OCI-LY7 (cell line): ENCODE data around the gene WWOX. TPM values are rescaled to one million over a fixed set of nuclear protein-coding genes. Genes with fewer than 3 reads are reported as not detected.

ENCODE experiments used
- BruUV-seq: library from RNA; stranded (reverse); fragments of 400-500 nt; replicated peaks from 2 replicates; lab custom pipeline; 2021; lab: Mats Ljungman, UMichigan
- CTCF ChIA-PET: fragments of 300-600 bp; sonication (Branson Sonifier 250); formaldehyde crosslinking; loops from one replicate; lab custom pipeline; 2022; ENCODE audit warnings: antibody characterized with exemption; ENCODE audit not compliant: unreplicated experiment; lab: Charles Lee
- POLR2A ChIA-PET: fragments of 300-600 bp; sonication (Branson Sonifier 250); formaldehyde crosslinking; loops from one replicate; lab custom pipeline; 2022; ENCODE audit warnings: antibody characterized with exemption; lab: Charles Lee
- DNase-seq: peaks from one replicate; pipeline ENCODE4 v3.0.0-alpha.2; 2015; ENCODE audit warnings: low spot score
- H2AFZ ChIP-seq: fragments of 200-600 bp; sonication (generic), shearing (Covaris generic); 2 replicates; pipeline ENCODE4 v1.6.1; 2014; ENCODE audit warnings: mild to moderate bottlenecking, antibody characterized with exemption, low read length, moderate library complexity
- H3K27ac ChIP-seq: fragments of 200-600 bp; sonication (generic); 2 replicates; pipeline ENCODE4 v1.5.1; 2014; ENCODE audit warnings: mixed run types, low read depth, mild to moderate bottlenecking, moderate library complexity, low read length, inconsistent platforms; ENCODE audit not compliant: poor library complexity, severe bottlenecking
- H3K36me3 ChIP-seq: fragments of 200-600 bp; sonication (generic); 2 replicates; pipeline ENCODE4 v1.6.1; 2014; ENCODE audit warnings: mild to moderate bottlenecking, antibody characterized with exemption, low read length, moderate library complexity, mixed read lengths; ENCODE audit not compliant: insufficient read depth
- H3K4me1 ChIP-seq: fragments of 200-600 bp; sonication (generic); 2 replicates; pipeline ENCODE4 v1.5.1; 2014; ENCODE audit warnings: mild to moderate bottlenecking, low read length; ENCODE audit not compliant: insufficient read depth, poor library complexity, severe bottlenecking
- H3K4me2 ChIP-seq: fragments of 200-600 bp; sonication (generic); 2 replicates; pipeline ENCODE4 v1.6.1; 2014; ENCODE audit warnings: mild to moderate bottlenecking, low read length
- H3K4me3 ChIP-seq: fragments of 200-600 bp; sonication (generic); 2 replicates; pipeline ENCODE4 v1.5.1; 2014; ENCODE audit warnings: mild to moderate bottlenecking, low read depth, low read length; ENCODE audit not compliant: poor library complexity, severe bottlenecking
- H3K79me2 ChIP-seq: fragments of 200-600 bp; sonication (generic); 2 replicates; pipeline ENCODE4 v1.6.1; 2016; ENCODE audit warnings: low read depth, mild to moderate bottlenecking, low read length, moderate library complexity, mixed read lengths; ENCODE audit not compliant: insufficient read depth
- H3K9me2 ChIP-seq: fragments of 200-600 bp; sonication (generic); 2 replicates; pipeline ENCODE4 v1.6.1; 2016; ENCODE audit warnings: mild to moderate bottlenecking, low read length, mixed read lengths; ENCODE audit not compliant: insufficient read depth
- H3K9me3 ChIP-seq: fragments of 200-600 bp; sonication (generic); 2 replicates; pipeline ENCODE4 v1.6.1; 2014; ENCODE audit warnings: mild to moderate bottlenecking, mixed run types, low read length, mixed read lengths
- H4K20me1 ChIP-seq: fragments of 200-600 bp; sonication (generic); 2 replicates; pipeline ENCODE4 v1.6.1; 2014; ENCODE audit warnings: mild to moderate bottlenecking, antibody characterized with exemption, low read length, moderate library complexity, mixed read lengths; ENCODE audit not compliant: insufficient read depth
- CTCF ChIP-seq: fragments of 200-600 bp; sonication (generic); conservative IDR thresholded peaks from 2 replicates; pipeline ENCODE4 v1.5.1; 2014; ENCODE audit warnings: mild to moderate bottlenecking, antibody characterized with exemption, low read length, moderate library complexity, mixed read lengths
- EZH2phosphoT487 ChIP-seq: fragments of 200-600 bp; sonication (generic); IDR thresholded peaks from 2 replicates; pipeline ENCODE4 v1.6.1; 2018; ENCODE audit warnings: low read depth, borderline replicate concordance, mild to moderate bottlenecking, mixed run types, antibody characterized with exemption, low read length, moderate library complexity, mixed read lengths
- intact Hi-C: fragments of 100-400 bp; cut with micrococcal nuclease; formaldehyde crosslinking; loops from one replicate; pipeline ENCODE4 v1.10.0; 2022; ENCODE audit not compliant: unreplicated experiment
- total RNA-seq, 2 experiments: library from RNA; depleted of rRNA in 1 of 2; stranded (reverse); fragments of >200 nt in 1 of 2; shearing (Covaris generic) in 1 of 2; gene quantifications; 2 replicates each; pipeline ENCODE4 v1.2.3, GENCODE V29; 2014 to 2022

WWOX gene
- total RNA-seq, 2 experiments from 2014 or later = 40.2 to 47.6 TPM

GRCh38 chr16:78209951-78210661 lies 110.7 kb downstream of the WWOX start:
- ChIA-PET CTCF (no interaction called here), POLR2A (interaction anchor here (0.6 kb wide), 1 partner anchor 1170 kb away, joined by 3 read pairs; no protein-coding TSS in a partner anchor)
- no peaks in the 10 kb centered on the region for H4K20me1 ChIP-seq
- DNase-seq = no peak
- no peaks in the 10 kb centered on the region for H3K9me2 ChIP-seq
- no peak overlapping the region for H3K4me3 ChIP-seq
- no peaks in the 10 kb centered on the region for H3K4me1 ChIP-seq
- H3K27ac ChIP-seq = no peak overlapping the region
- no peaks in the 10 kb centered on the region for H3K79me2 ChIP-seq
- no peak for TF ChIP-seq EZH2phosphoT487
- no peak for TF ChIP-seq CTCF
- H2AFZ ChIP-seq = no peak overlapping the region
- intact Hi-C loops = no loop called here
- H3K36me3 ChIP-seq = no peaks in the 10 kb centered on the region
- BruUV-seq = no TSS peak
- no peak overlapping the region for H3K4me2 ChIP-seq
- no peaks in the 10 kb centered on the region for H3K9me3 ChIP-seq

DNA sequence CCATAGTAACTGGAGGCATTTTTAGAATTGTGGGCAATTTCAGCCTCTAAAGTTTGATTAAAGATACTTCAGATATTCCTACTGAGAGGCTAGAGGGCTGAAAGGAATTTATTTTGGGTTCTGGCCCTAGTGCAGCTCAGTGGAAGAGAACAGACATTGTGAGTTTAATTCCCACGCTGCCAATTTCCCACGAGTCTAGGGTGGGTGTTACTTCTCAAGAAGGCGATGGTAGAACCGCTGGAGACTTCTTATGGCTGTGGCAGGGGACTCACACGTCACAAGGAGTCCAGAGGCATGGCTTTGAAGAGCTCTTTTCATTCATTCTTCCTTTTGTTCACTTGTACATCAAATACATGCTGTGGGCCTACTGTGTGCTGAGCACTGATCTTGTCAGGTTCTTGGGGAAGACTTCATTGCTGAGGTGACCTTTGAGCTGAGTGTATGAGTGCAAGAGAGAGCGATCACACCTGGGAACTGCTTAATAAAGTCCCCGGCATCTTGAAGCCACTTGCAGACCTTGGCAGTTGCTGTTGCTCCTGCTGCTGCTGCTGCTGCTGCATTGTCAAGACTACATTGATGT lies 111.7 kb downstream of the WWOX start:
- no peaks in the 10 kb centered on the region for H3K79me2 ChIP-seq
- intact Hi-C loops = no loop called here
- no peak overlapping the region for H2AFZ ChIP-seq
- no TSS peak for BruUV-seq
- POLR2A ChIA-PET = no interaction called here
- CTCF ChIA-PET = no interaction called here
- H3K4me1 ChIP-seq = no peaks in the 10 kb centered on the region
- no peaks in the 10 kb centered on the region for H3K36me3 ChIP-seq
- no peak overlapping the region for H3K27ac ChIP-seq
- H3K4me2 ChIP-seq = no peak overlapping the region
- no peaks in the 10 kb centered on the region for H3K9me3 ChIP-seq
- DNase-seq = no peak
- no peaks in the 10 kb centered on the region for H3K9me2 ChIP-seq
- no peak overlapping the region for H3K4me3 ChIP-seq
- TF ChIP-seq EZH2phosphoT487 = no peak
- TF ChIP-seq CTCF = no peak
- no peaks in the 10 kb centered on the region for H4K20me1 ChIP-seq

DNA sequence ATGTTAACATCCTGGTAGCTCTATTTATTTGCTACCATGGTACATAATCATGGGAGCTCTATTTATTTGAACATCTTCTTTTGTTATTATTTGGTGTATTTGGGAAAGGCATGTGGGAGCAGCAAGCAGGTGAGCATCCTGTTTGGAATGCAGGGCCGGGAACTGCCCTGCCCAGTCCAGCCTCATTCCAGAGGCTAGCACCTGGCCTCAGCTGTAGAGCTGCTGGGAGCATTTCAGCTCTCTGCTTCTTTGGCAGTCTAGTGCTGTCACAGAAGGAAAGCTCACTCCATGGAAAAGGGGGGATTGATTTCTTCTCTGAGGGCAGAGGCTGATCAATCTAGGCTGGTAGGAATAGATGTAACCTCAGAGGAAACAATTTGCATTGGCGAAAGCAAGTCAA lies 112.5 kb downstream of the WWOX start:
- Histone ChIP-seq H3K9me3 (no peaks in the 10 kb centered on the region), H3K79me2 (no peaks in the 10 kb centered on the region), H3K4me1 (no peaks in the 10 kb centered on the region), H4K20me1 (no peaks in the 10 kb centered on the region), H3K36me3 (no peaks in the 10 kb centered on the region), H3K9me2 (no peaks in the 10 kb centered on the region), H3K4me3 (no peak overlapping the region), H2AFZ (no peak overlapping the region), H3K4me2 (no peak overlapping the region), H3K27ac (no peak overlapping the region)
- DNase-seq = no peak
- ChIA-PET POLR2A (no interaction called here), CTCF (no interaction called here)
- no peak for TF ChIP-seq EZH2phosphoT487
- TF ChIP-seq CTCF = no peak
- no TSS peak for BruUV-seq
- intact Hi-C loops = no loop called here
